ENCODE data around the gene GHDC. TPM values are rescaled to one million over a fixed set of nuclear protein-coding genes. Genes with fewer than 3 reads are reported as not detected.

The GHDC gene
- total RNA-seq, 6 donors from 2014 or later = 24.3 to 40.9 (median 33.0) TPM

DNA sequence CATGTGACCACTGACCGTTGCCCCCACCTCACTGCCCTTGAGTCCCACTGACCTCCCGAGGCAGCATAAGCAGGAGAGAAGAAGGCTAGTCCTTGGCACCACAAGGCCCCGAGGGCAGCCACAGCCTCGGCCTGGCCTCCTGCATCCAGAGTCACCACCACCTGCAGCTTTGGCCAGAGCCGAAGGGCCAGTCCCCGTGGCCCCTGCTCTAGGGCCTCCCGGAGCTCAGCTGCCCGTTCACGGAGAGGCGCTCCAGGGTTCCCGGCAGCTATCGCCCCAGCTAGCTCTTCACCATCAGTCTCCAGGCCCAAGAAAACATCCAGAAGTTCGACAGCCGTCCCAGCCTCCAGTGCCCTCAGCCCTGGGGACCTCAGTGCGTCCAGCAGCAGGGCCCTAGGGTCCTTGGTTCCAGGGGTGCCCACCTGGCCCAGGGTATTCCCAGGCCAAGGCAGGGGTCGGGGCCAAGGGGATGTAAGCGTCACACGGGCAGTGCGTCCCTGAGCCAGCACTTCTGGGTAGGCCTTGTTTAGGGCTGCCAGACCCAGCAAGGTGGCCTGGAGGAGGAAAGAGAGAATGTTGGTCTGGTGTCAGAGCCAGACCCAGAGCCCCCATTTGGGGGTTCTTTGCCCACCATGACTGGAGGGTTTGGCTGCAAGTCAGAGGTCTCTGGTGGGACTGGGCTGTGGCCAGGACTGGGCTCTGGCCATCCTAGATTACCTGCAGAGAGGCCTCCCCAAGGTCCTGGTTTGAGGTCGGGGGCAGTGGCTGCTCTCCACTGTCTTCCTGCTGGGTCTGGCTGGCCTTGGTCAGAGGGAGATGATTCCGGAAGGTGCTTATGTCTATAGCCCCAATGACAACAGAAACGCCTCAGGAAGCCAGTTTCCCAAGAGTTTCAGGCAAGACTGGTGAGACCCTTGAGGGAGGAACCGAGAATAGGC is 1.8 kb downstream of the GHDC start:
- Histone ChIP-seq H3K27ac (no peak overlapping the region), H3K36me3 (peaks cover 0 to 10% (median 0%) of the 10 kb centered on the region in 4 donors), H3K9me3 (no peaks in the 10 kb centered on the region), H3K27me3 (no peaks in the 10 kb centered on the region), H3K4me3 (peak overlapping the region in 1 of 4 donors; percentile 89), H3K4me1 (peaks cover 16 to 24% (median 19%) of the 10 kb centered on the region in 4 donors)
- TF ChIP-seq, protein P1, sequence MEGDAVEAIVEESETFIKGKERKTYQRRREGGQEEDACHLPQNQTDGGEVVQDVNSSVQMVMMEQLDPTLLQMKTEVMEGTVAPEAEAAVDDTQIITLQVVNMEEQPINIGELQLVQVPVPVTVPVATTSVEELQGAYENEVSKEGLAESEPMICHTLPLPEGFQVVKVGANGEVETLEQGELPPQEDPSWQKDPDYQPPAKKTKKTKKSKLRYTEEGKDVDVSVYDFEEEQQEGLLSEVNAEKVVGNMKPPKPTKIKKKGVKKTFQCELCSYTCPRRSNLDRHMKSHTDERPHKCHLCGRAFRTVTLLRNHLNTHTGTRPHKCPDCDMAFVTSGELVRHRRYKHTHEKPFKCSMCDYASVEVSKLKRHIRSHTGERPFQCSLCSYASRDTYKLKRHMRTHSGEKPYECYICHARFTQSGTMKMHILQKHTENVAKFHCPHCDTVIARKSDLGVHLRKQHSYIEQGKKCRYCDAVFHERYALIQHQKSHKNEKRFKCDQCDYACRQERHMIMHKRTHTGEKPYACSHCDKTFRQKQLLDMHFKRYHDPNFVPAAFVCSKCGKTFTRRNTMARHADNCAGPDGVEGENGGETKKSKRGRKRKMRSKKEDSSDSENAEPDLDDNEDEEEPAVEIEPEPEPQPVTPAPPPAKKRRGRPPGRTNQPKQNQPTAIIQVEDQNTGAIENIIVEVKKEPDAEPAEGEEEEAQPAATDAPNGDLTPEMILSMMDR (IDR thresholded peaks at IDR 0.05) = no peak
- TF ChIP-seq EP300 (IDR thresholded peaks at IDR 0.05) = no peak
- WGBS, 2 donors = 87 to 92% methylated on average over 10 to 23 of the region's 23 CpGs
- DNase-seq (peak in 1 of 2 donors; percentile 76), ATAC-seq (ENCODE audit: low FRiP score in 2 of 2) (no peak)

- TF ChIP-seq POLR2A (IDR thresholded peaks at IDR 0.05) (no peak), EP300 (IDR thresholded peaks at IDR 0.05) (no peak), POLR2AphosphoS5 (IDR thresholded peaks at IDR 0.05) (no peak)
- TF ChIP-seq, protein P1 (IDR thresholded peaks at IDR 0.05) = no peak
- Histone ChIP-seq H3K9me3 (no peaks in the 10 kb centered on the region), H3K27me3 (no peaks in the 10 kb centered on the region), H3K27ac (no peak overlapping the region), H3K36me3 (peaks cover 0 to 10% (median 0%) of the 10 kb centered on the region in 4 donors), H3K4me3 (no peak overlapping the region), H3K4me1 (peaks cover 16 to 24% (median 19%) of the 10 kb centered on the region in 4 donors)
- 94 to 96% methylated on average over 5 of the region's 5 CpGs for WGBS, 2 donors
- DNase-seq (no peak), ATAC-seq (ENCODE audit: low FRiP score in 2 of 2) (no peak)
These were observed 3.1 kb downstream of the GHDC start for GRCh38 chr17:42191275-42191608.

DNA sequence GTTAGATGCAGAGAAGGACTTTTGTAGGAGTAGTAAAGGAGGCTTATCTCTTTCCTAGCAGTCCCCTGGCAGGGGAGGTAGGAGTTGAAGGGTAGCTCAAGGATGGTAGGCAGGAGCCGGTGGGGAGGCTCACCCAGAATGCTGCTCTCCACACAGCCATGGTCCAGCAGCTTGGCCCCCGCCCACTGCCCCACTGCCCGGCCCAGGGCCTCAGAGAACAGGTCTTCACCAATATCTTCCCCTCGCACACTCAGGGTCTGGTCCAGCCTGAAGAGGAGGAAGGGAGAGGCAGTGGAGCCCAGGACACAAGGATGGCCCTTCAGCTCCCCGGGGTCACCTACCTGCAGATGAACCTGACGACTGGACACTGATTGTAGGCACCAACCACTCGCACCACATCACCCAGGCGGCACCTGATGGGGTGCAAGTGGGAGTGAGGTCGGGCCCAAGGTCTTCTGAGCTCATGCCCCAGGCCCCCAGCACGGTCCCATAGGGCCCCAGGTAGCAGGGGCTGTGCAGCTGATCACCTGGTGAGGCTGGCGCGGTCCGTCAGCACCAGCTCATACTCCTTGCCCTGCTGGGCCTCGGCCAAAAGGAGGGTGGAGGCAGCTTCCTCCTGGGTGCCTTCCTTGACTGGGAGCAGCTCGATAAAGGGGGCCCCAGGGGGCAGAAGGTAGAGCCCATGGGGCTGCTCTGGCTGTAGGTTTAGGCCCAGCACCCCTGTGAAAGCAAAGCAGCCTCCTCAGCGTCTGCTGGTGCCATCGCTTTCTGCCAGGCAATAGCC is 3.6 kb downstream of the GHDC start:
- DNase-seq = no peak
- no peak for ATAC-seq (ENCODE audit: low FRiP score in 2 of 2)
- WGBS, 2 donors = 94% methylated on average over 10 to 12 of the region's 17 CpGs
- Histone ChIP-seq H3K9me3 (no peaks in the 10 kb centered on the region), H3K4me1 (peaks cover 16 to 24% (median 19%) of the 10 kb centered on the region in 4 donors), H3K36me3 (peaks cover 0 to 10% (median 0%) of the 10 kb centered on the region in 4 donors), H3K27ac (no peak overlapping the region), H3K4me3 (no peak overlapping the region), H3K27me3 (no peaks in the 10 kb centered on the region)
- TF ChIP-seq, protein P1 (IDR thresholded peaks at IDR 0.05) = no peak
- TF ChIP-seq EP300 (IDR thresholded peaks at IDR 0.05) = no peak
- TF ChIP-seq POLR2A (IDR thresholded peaks at IDR 0.05) = no peak
- TF ChIP-seq POLR2AphosphoS5 (IDR thresholded peaks at IDR 0.05) = no peak

- no peak for TF ChIP-seq POLR2AphosphoS5 (IDR thresholded peaks at IDR 0.05)
- TF ChIP-seq, protein P1 (IDR thresholded peaks at IDR 0.05) = no peak
- TF ChIP-seq EP300 (IDR thresholded peaks at IDR 0.05) = no peak
- TF ChIP-seq POLR2A (IDR thresholded peaks at IDR 0.05) = no peak
- Histone ChIP-seq H3K27ac (no peak overlapping the region), H3K4me3 (no peak overlapping the region), H3K36me3 (peaks cover 0 to 10% (median 0%) of the 10 kb centered on the region in 4 donors), H3K9me3 (no peaks in the 10 kb centered on the region), H3K4me1 (peaks cover 13 to 24% (median 19%) of the 10 kb centered on the region in 4 donors), H3K27me3 (no peaks in the 10 kb centered on the region)
- no peak for ATAC-seq (ENCODE audit: low FRiP score in 2 of 2)
- WGBS, 2 donors = 81 to 88% methylated on average over 4 to 11 of the region's 11 CpGs
- DNase-seq = no peak
These were observed 4.7 kb downstream of the GHDC start for GRCh38 chr17:42189651-42189965.

Measured in upper lobe of left lung (tissue), 6 donors.